Body of pancreas (tissue), 4 donors: ENCODE data around the gene PELI3.

Experiments used
- POLR2A ChIP-seq, 3 donors: fragments of 450-650 bp; IDR thresholded peaks; one replicate each; pipeline ENCODE4 v1.6.1; 2016; ENCODE audit warnings: antibody characterized with exemption in 3 of 3, mild to moderate bottlenecking in 2 of 3
- TF ChIP-seq, protein P1 (sequence below), 7 experiments: fragments of 450-650 bp in 4 of 7; fragments of 200-600 bp in 3 of 7; sonication (generic) in 3 of 7; IDR thresholded peaks; one replicate each; pipeline ENCODE4 v1.5.1; 2016 to 2019; ENCODE audit warnings: antibody characterized with exemption in 7 of 7

DNA sequence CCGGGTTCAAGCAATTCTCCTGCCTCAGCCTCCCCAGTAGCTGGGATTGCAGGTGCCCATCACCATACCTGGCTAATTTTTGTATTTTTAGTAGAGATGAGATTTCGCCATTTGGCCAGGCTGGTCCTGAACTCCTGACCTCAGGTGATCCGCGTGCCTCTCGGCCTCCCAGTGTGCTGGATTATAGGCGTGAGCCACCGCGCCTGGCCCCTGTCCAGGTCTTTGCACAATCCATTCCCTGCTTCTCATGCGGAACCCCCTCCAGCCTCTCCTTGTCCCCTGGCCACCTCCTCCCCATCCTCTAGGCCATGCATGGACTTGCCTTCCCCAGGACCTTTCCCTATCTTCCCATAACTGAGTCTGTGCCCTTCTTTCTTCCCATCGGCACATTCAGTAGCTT, 22.3 kb downstream of the PELI3 start:
- TF ChIP-seq, protein P1, sequence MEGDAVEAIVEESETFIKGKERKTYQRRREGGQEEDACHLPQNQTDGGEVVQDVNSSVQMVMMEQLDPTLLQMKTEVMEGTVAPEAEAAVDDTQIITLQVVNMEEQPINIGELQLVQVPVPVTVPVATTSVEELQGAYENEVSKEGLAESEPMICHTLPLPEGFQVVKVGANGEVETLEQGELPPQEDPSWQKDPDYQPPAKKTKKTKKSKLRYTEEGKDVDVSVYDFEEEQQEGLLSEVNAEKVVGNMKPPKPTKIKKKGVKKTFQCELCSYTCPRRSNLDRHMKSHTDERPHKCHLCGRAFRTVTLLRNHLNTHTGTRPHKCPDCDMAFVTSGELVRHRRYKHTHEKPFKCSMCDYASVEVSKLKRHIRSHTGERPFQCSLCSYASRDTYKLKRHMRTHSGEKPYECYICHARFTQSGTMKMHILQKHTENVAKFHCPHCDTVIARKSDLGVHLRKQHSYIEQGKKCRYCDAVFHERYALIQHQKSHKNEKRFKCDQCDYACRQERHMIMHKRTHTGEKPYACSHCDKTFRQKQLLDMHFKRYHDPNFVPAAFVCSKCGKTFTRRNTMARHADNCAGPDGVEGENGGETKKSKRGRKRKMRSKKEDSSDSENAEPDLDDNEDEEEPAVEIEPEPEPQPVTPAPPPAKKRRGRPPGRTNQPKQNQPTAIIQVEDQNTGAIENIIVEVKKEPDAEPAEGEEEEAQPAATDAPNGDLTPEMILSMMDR (IDR thresholded peaks at IDR 0.05) = no peak
- no peak for TF ChIP-seq POLR2A (IDR thresholded peaks at IDR 0.05)
